T1000 (cell line): Measurements from ENCODE around the gene PCID2.

Experiments used
- DNase-seq: peaks from one replicate; lab custom pipeline; 2025; ENCODE audit warnings: mixed read lengths; lab: John Stamatoyannopoulos, UW

PCID2 gene

DNA sequence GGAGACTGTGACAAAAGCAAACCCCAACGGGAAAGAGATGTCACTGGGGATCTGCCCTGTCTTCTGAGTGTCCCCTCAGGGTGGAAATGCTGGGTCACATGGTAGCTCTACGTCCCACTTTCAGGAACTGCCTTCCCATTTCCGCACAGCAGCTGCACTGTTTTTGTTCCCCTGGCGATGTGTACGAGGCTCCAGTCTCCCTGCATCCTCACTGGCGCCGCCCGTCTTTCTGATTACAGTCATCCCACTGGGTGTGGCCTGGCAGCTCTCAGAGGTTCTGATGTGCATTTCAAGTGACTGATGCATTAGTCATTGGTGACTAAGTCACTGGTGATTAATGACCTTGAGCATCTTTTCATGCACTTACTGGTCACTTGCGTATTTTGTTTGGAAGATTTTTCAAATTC is 21.2 kb downstream of the PCID2 start:
- peak; percentile 100 for DNase-seq

- DNase-seq = no peak
Measured at GRCh38 chr13:113186061-113186900, 22.2 kb downstream of the PCID2 start.

DNA sequence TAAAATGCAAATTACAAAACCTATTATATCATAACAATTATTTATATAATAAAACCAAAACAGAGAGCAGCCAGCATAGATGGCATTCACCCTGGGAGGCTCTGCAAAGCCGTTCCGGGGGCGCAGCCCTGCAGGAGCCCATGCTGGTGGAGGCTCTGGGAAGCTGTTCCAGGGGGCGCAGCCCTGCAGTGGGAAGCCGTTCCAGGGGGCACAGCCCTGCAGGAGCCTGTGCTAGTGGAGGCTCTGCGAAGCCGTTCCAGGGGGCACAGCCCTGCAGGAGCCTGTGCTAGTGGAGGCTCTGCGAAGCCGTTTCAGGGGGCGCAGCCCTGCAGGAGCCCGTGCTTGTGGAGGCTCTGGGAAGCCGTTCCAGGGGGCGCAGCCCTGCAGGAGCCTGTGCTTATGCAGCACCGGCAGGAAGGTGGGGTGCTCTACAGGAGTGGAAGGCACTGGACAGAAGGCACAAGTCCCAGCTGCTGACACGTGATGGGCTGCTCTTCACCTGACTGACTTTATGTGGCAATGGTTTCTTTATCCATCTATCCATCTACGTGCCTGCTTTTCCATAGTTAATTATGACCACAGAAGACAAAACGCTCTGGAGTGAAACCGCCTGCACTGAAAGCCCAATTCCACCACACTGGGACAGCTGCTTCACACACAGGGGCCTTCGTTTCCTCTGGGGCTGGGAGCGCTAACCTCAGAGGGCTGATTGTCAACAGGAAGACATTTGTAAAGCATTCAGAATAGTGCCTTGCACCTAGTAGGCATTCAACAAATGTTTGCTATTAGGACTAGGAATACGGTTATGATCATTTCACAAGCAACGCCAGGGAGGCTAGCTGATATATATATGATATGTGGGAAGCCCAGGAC is 23.7 kb downstream of the PCID2 start:
- DNase-seq = no peak

DNA sequence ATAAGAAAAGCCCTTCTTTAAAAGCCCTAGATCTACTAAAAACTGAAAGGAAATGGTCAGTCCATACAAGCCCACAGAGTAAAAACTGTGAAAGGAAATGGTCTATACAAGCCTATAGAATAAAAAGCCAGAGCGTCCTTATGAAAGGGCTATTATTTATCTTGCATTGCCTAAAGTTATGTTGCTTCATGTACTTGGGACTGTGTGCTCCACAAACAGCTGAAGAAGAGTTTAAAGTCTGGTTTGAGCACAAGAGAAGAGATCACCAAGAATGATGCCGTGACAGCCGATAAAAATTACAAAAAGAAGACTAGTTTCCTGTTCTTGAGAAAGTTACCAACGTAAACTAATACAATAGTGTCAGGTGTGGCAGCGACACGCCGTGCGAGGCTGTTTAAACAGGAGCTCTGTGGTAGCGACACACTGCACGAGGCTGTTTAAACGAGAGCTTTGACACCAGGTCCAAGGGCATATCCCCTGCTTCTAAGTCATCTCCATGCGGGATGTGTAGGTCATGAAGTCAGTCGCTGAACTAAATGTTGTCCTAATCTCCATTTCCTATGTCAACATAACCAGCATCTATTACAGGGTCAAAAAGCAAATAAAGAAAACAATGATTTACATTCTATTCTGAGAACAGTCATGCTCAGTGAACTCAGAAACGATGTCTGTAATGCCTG is 24.9 kb downstream of the PCID2 start:
- no peak for DNase-seq

DNA sequence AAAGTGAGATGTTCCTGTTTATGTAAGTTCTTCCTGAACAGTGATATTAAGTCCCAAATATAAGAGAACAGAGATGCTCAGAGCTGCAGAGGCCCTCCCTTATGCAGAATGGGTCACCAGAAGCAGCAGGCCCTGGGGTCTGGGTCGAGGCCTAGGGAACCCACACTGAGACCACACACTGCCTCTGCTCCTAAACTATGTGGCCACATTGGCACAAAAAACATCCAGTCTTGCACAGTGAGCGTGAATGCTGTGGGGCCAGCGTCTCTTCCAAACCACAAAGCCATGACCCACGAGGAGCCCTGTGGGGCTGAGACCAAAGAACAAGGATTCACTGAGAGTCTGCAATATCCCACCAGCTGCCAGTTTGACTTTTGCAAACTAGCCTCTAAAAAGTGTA is 26.4 kb downstream of the PCID2 start:
- DNase-seq = no peak

GRCh38 chr13:113179374-113180230 is 28.9 kb downstream of the PCID2 start:
- no peak for DNase-seq

DNA sequence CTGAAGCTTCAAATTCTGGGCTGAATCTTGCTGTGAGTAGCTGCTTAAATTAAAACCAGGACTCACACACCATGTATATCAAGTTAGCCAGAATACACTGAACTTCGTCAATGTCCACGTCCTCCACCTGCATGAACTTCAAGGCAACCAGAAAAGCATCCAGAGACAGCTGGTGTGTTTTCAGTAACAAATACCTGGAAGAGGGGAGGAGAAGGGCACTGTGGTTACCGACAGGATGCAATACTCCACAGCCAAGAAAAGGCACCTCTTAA is 29.6 kb downstream of the PCID2 start:
- DNase-seq = no peak

DNA sequence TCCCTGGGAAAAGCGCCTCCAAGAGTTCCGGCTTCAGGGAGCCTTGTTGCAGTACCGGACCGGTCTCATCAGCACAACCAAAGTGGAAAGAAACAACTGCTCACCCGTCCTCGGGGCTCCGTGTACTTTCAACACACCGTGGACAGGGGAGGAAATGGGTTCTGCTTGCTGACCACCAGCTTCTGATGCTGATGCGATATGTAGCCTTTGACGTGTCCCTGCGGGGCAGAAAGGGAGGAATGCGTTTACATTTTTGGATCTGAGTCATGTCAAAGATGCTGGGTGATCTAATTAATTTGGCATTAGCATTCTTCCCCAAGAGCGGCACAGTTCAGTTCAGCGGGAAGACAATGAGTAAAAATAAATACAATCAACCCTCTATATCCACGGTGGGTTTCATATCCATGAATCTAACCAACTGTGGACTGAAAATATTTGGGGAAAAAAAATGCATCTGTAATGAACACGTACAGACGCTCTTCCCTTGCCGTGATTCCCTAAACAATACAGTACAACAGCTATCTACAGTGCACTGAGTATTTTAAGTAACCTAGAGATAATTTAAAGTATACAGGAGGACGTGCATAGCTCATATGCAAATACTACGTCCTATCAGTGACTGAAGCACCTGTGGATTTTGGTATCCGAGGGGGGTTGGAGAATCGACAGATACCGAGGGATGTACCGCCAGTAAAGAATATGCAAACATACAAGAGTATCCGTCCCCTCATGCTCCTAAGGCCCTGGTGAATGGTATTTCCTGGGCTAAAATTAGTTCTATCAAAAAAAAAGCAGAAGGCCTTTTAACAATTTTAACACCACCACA is 30.2 kb downstream of the PCID2 start:
- peak; percentile 95 for DNase-seq

GRCh38 chr13:113176822-113177221 is 31.6 kb downstream of the PCID2 start:
- DNase-seq = no peak

GRCh38 chr13:113176280-113176679 is 32.2 kb downstream of the PCID2 start:
- DNase-seq = no peak

GRCh38 chr13:113172419-113172926 is 36.0 kb downstream of the PCID2 start:
- DNase-seq = no peak

GRCh38 chr13:113171250-113172125 is 37.0 kb downstream of the PCID2 start:
- DNase-seq = no peak

GRCh38 chr13:113170511-113170910 is 38.0 kb downstream of the PCID2 start:
- DNase-seq = no peak

GRCh38 chr13:113169277-113170272 is 38.9 kb downstream of the PCID2 start:
- DNase-seq = no peak

DNA sequence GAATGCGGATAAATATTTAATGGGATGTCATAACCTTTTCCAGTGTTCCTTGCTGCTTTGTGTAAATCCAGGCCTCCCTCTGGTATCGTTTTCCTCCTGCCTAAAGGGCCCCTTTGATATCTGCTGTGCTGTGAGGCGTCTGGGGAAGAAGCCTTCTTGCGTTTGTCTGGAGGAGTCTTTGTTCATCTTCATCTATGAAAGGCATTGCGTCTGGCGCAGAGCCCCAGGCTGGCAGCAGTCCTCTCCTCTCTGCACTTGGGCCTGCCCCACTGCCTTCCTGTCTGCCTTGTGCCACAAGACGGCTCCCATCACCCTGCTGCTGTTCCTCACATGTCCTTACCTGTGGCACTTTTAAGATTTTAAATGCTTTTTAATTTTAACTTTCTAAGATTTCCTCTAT is 40.3 kb downstream of the PCID2 start:
- no peak for DNase-seq

- no peak for DNase-seq
Measured at GRCh38 chr13:113167575-113167974, 40.9 kb downstream of the PCID2 start.

- DNase-seq = no peak
Measured at GRCh38 chr13:113167155-113167554, 41.3 kb downstream of the PCID2 start.

GRCh38 chr13:113166681-113167080 is 41.8 kb downstream of the PCID2 start:
- no peak for DNase-seq
